SK-N-SH (cell line): ENCODE results near the gene VPS18. TPM values are rescaled to one million over a fixed set of nuclear protein-coding genes. Genes with fewer than 3 reads are reported as not detected.

Experiments used
- CTCF ChIA-PET: fragments of 300-600, 350-600 bp; formaldehyde crosslinking; extraction: SDS; loops from one replicate; lab custom pipeline; 2021; lab: Yijun Ruan, JAX
- POLR2A ChIA-PET: fragments of 350-600 bp; sonication (Branson Sonifier 250); formaldehyde crosslinking; extraction: SDS; loops from one replicate; lab custom pipeline; 2020; ENCODE audit warnings: antibody characterized with exemption, inconsistent platforms; lab: Yijun Ruan, JAX
- DNase-seq: peaks from one replicate; pipeline ENCODE4 v3.0.0; 2012
- H2AFZ ChIP-seq: fragments of 200-600 bp; sonication (generic); 2 replicates; pipeline ENCODE4 v1.8.1; 2016; ENCODE audit warnings: antibody characterized with exemption, mild to moderate bottlenecking, low read depth
- H3F3A ChIP-seq: fragments of 200-600 bp; sonication (generic); replicated peaks from 2 replicates; pipeline ENCODE3; 2016; ENCODE audit warnings: antibody characterized with exemption, mild to moderate bottlenecking; ENCODE audit not compliant: insufficient read depth
- H3K27ac ChIP-seq, 2 experiments: fragments of 200-500 bp in 1 of 2; fragments of 200-600 bp in 1 of 2; sonication (Bioruptor generic) in 1 of 2; sonication (generic), shearing (Covaris generic) in 1 of 2; 2 replicates each; pipeline versions ENCODE4 v1.5.1 to v1.6.1; 2014 to 2016; ENCODE audit warnings: low read depth in 2 of 2, inconsistent platforms in 1 of 2, low read length in 1 of 2, mild to moderate bottlenecking in 1 of 2, mixed read lengths in 1 of 2
- H3K27me3 ChIP-seq: fragments of 200-600 bp; sonication (generic), shearing (Covaris generic); 2 replicates; pipeline ENCODE4 v1.6.1; 2016; ENCODE audit warnings: mixed run types; ENCODE audit not compliant: insufficient read depth
- H3K36me3 ChIP-seq, 2 experiments: fragments of 200-500 bp in 1 of 2; fragments of 200-600 bp in 1 of 2; sonication (Bioruptor generic) in 1 of 2; sonication (generic) in 1 of 2; replicated peaks in 1 of 2; 2 replicates each; pipeline versions ENCODE3 to v1.5.1; 2014 to 2016; ENCODE audit warnings: low read length in 1 of 2, mild to moderate bottlenecking in 1 of 2; ENCODE audit not compliant: insufficient read depth in 2 of 2, control insufficient read depth in 1 of 2
- H3K4me1 ChIP-seq, 2 experiments: fragments of 200-500 bp in 1 of 2; fragments of 200-600 bp in 1 of 2; sonication (Bioruptor generic) in 1 of 2; sonication (generic), shearing (Covaris generic) in 1 of 2; 2 replicates each; pipeline versions ENCODE4 v1.5.1 to v1.6.1; 2014 to 2016; ENCODE audit warnings: low read depth in 1 of 2, low read length in 1 of 2, mixed run types in 1 of 2; ENCODE audit not compliant: insufficient read depth in 2 of 2, control insufficient read depth in 1 of 2
- H3K4me2 ChIP-seq: fragments of 200-600 bp; sonication (generic), shearing (Covaris generic); 2 replicates; pipeline ENCODE4 v1.6.1; 2017; ENCODE audit warnings: mixed run types
- H3K4me3 ChIP-seq, 2 experiments: fragments of 200-500 bp in 1 of 2; fragments of 200-600 bp in 1 of 2; sonication (Bioruptor generic) in 1 of 2; sonication (generic), shearing (Covaris generic) in 1 of 2; 2 replicates each; pipeline versions ENCODE4 v1.5.1 to v1.8.1; 2014 to 2016; ENCODE audit warnings: low read depth in 2 of 2, inconsistent platforms in 1 of 2, low read length in 1 of 2, mild to moderate bottlenecking in 1 of 2, mixed read lengths in 1 of 2, moderate library complexity in 1 of 2
- H3K79me2 ChIP-seq: fragments of 200-600 bp; sonication (generic); 2 replicates; pipeline ENCODE4 v1.8.1; 2017; ENCODE audit warnings: mild to moderate bottlenecking; ENCODE audit not compliant: insufficient read depth
- H3K9ac ChIP-seq: fragments of 200-600 bp; sonication (generic); 2 replicates; pipeline ENCODE4 v1.6.1; 2017; ENCODE audit warnings: mixed run types
- H3K9me2 ChIP-seq: fragments of 200-600 bp; sonication (generic); 2 replicates; pipeline ENCODE4 v1.6.1; 2017; ENCODE audit warnings: mixed run types
- H3K9me3 ChIP-seq: fragments of 200-600 bp; sonication (generic); 2 replicates; pipeline ENCODE4 v1.6.1; 2017; ENCODE audit warnings: mixed run types, mild to moderate bottlenecking, moderate library complexity
- H4K20me1 ChIP-seq: fragments of 200-600 bp; sonication (generic); 2 replicates; pipeline ENCODE4 v1.6.1; 2017; ENCODE audit warnings: mild to moderate bottlenecking, mixed run types; ENCODE audit not compliant: insufficient read depth
- CHD2 ChIP-seq: fragments of 150-350 bp; IDR thresholded peaks from 2 replicates; pipeline ENCODE4 v1.6.1; 2018; ENCODE audit warnings: low read length; ENCODE audit not compliant: partially characterized antibody
- CTCF ChIP-seq: fragments of 200-600 bp; sonication (generic); IDR thresholded peaks from 2 replicates; pipeline ENCODE4 v1.6.1; 2017; ENCODE audit warnings: antibody characterized with exemption, mild to moderate bottlenecking, moderate library complexity
- FOSL2 ChIP-seq: IDR thresholded peaks from 2 replicates; pipeline ENCODE4 v1.4.0; 2012; ENCODE audit warnings: low read depth, mild to moderate bottlenecking, moderate library complexity, borderline replicate concordance
- GABPA ChIP-seq: IDR thresholded peaks from 2 replicates; pipeline ENCODE4 v1.4.0; 2012; ENCODE audit warnings: low read depth, mild to moderate bottlenecking
- GATA2 ChIP-seq: sonication (generic); formaldehyde crosslinking; IDR thresholded peaks from 2 replicates; pipeline ENCODE4 v1.5.0; 2020; ENCODE audit warnings: mild to moderate bottlenecking, missing genetic modification reagents
- JUND ChIP-seq: IDR thresholded peaks from 2 replicates; pipeline ENCODE4 v1.4.0; 2012
- MAX ChIP-seq: IDR thresholded peaks from 2 replicates; pipeline ENCODE4 v1.4.0; 2012; ENCODE audit warnings: low read depth
- MEF2A ChIP-seq: IDR thresholded peaks from 2 replicates; pipeline ENCODE4 v1.4.0; 2012; ENCODE audit warnings: low read depth, borderline replicate concordance
- NRF1 ChIP-seq: IDR thresholded peaks from 2 replicates; pipeline ENCODE4 v1.6.1; 2012; ENCODE audit warnings: low read depth, mild to moderate bottlenecking, low read length
- PBX3 ChIP-seq: IDR thresholded peaks from 2 replicates; pipeline ENCODE4; 2012
- POLR2AphosphoS5 ChIP-seq: IDR thresholded peaks from 2 replicates; pipeline ENCODE4 v1.6.1; 2012; ENCODE audit warnings: low read depth, low read length
- RXRA ChIP-seq: IDR thresholded peaks from 2 replicates; pipeline ENCODE4 v1.4.0; 2012; ENCODE audit warnings: low read depth, mild to moderate bottlenecking, borderline replicate concordance
- TAF1 ChIP-seq: IDR thresholded peaks from 2 replicates; pipeline ENCODE4 v1.6.1; 2012; ENCODE audit warnings: low read depth, mild to moderate bottlenecking, low read length, moderate library complexity, borderline replicate concordance
- TCF12 ChIP-seq: IDR thresholded peaks from 2 replicates; pipeline ENCODE4 v1.4.0; 2012
- USF1 ChIP-seq: IDR thresholded peaks from 2 replicates; pipeline ENCODE4 v1.4.0; 2012; ENCODE audit warnings: low read depth, borderline replicate concordance
- USF2 ChIP-seq: fragments of 150-350 bp; IDR thresholded peaks from 2 replicates; pipeline ENCODE4 v1.6.1; 2017; ENCODE audit warnings: antibody characterized with exemption, low read length, low read depth, borderline replicate concordance
- YY1 ChIP-seq: IDR thresholded peaks from 2 replicates; pipeline ENCODE4 v1.4.0; 2012; ENCODE audit warnings: low read depth, mild to moderate bottlenecking
- ZBTB33 ChIP-seq: IDR thresholded peaks from 2 replicates; pipeline ENCODE4 v1.4.0; 2012; ENCODE audit warnings: low read depth, borderline replicate concordance
- WGBS: methylation state at CpG from one replicate; pipeline ENCODE4 v1.1.6; 2017; ENCODE audit warnings: low lambda C conversion rate; 5-methylcytosine and 5-hydroxymethylcytosine counted together
- polyA plus RNA-seq, 3 experiments: library from polyadenylated mRNA; depleted of rRNA; stranded (reverse); fragments of >200 nt; gene quantifications; 2 replicates each; pipeline ENCODE4 v1.2.3, GENCODE V29; 2012

VPS18 gene
- polyA plus RNA-seq, 1 of the 3 experiments (the other 2 are of a cell fraction) = 14.1 TPM

GRCh38 chr15:40942878-40943277 is 48.6 kb downstream of the VPS18 start (continued):
- TF ChIP-seq CTCF (no peak), NRF1 (no peak), FOSL2 (no peak)

GRCh38 chr15:40943764-40944365 is 49.6 kb downstream of the VPS18 start:
- H4K20me1 ChIP-seq = no peaks in the 10 kb centered on the region
- H3F3A ChIP-seq = peaks cover 16% of the 10 kb centered on the region
- H3K9me3 ChIP-seq = no peaks in the 10 kb centered on the region
- WGBS = 97% methylated on average over 3 of the region's 9 CpGs
- CTCF ChIA-PET = interaction anchor here (5.8 to 33.6 kb wide), 2 partner anchors 15 to 42 kb away, joined by 109 to 675 read pairs; partner anchors contain the start of genes DLL4 and VPS18
- H3K9me2 ChIP-seq = no peaks in the 10 kb centered on the region
- DNase-seq = no peak
- no peak overlapping the region for H2AFZ ChIP-seq
- no peak overlapping the region for H3K27ac ChIP-seq
- TF ChIP-seq USF2 (no peak), FOSL2 (no peak), MEF2A (no peak), RXRA (no peak), USF1 (no peak), NRF1 (no peak), GATA2 (no peak), GABPA (no peak), CHD2 (no peak), MAX (no peak), PBX3 (no peak), JUND (no peak), POLR2AphosphoS5 (no peak), TAF1 (no peak), TCF12 (no peak), ZBTB33 (no peak), YY1 (no peak)
- TF ChIP-seq, all 33 proteins: peak for 0
- H3K27me3 ChIP-seq = no peaks in the 10 kb centered on the region
- H3K36me3 ChIP-seq = no peaks in the 10 kb centered on the region
- POLR2A ChIA-PET = interaction anchor here (1.1 kb wide), 1 partner anchor 9 kb away, joined by 3 read pairs; the partner anchor contains the start of gene CHAC1
- H3K4me3 ChIP-seq = no peak overlapping the region
- H3K4me1 ChIP-seq = peaks cover 7 to 24% of the 10 kb centered on the region in 2 experiments; a peak in 2 of 4 replicates
- H3K9ac ChIP-seq = no peak overlapping the region
- no peak overlapping the region for H3K4me2 ChIP-seq
- no peaks in the 10 kb centered on the region for H3K79me2 ChIP-seq
